ENCODE data around the gene ELL.

ELL gene

DNA sequence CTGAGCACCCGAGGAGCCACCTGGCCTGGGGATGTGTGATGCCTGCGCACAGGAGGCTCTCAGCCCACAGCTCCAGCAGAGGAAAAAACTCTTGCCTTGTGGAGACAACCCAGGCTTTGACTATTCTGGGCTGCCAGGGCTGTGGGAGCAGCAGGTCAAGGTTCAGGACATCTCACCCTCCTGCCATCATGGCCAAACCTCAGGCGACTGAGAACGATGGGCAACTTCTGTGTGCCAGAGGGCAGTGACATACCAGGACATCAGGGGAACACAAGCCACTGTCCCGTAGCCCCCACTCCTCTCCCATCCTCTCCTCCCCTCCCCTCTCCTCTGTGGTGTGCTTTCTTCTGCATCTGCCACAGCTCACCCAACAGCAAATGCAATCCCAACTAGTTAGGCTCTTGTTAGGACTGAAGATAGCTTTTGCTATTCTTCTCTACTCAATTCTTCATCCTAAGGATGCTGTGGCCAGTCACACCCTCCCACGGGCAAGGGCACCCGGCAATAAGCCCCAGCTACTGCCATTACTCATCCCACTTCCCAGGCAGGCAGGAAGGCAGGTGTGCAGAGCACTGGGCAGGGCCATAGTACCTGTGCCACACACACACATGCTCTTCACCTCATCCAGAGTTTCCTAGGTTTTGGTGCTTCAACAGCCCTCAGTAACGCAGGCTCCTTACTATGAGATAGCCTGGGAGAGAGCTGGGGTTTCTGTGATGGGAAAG is 16.8 kb downstream of the ELL start:
- no peaks in the 10 kb centered on the region for H3K27me3 ChIP-seq (ENCODE audit: control insufficient read depth in 1 of 2, insufficient read depth in 2 of 2, low read length in 2 of 2)
- H3K9me3 ChIP-seq (ENCODE audit: control insufficient read depth in 2 of 2, low read length in 2 of 2): no peaks in the 10 kb centered on the region
- no peaks in the 10 kb centered on the region for H3K36me3 ChIP-seq (ENCODE audit: control insufficient read depth in 2 of 2, insufficient read depth in 2 of 2, low read length in 2 of 2)
- peak overlapping the region in 1 of 2 donors; percentile 36 for H3K9ac ChIP-seq (ENCODE audit: low read length in 2 of 2)
- no peak overlapping the region for H3K4me3 ChIP-seq (ENCODE audit: low read length in 2 of 2)
- H3K27ac ChIP-seq (ENCODE audit: low read length): no peak overlapping the region
- H3K4me1 ChIP-seq (ENCODE audit: control insufficient read depth, insufficient read depth, low read length): peaks cover 91% of the 10 kb centered on the region

DNA sequence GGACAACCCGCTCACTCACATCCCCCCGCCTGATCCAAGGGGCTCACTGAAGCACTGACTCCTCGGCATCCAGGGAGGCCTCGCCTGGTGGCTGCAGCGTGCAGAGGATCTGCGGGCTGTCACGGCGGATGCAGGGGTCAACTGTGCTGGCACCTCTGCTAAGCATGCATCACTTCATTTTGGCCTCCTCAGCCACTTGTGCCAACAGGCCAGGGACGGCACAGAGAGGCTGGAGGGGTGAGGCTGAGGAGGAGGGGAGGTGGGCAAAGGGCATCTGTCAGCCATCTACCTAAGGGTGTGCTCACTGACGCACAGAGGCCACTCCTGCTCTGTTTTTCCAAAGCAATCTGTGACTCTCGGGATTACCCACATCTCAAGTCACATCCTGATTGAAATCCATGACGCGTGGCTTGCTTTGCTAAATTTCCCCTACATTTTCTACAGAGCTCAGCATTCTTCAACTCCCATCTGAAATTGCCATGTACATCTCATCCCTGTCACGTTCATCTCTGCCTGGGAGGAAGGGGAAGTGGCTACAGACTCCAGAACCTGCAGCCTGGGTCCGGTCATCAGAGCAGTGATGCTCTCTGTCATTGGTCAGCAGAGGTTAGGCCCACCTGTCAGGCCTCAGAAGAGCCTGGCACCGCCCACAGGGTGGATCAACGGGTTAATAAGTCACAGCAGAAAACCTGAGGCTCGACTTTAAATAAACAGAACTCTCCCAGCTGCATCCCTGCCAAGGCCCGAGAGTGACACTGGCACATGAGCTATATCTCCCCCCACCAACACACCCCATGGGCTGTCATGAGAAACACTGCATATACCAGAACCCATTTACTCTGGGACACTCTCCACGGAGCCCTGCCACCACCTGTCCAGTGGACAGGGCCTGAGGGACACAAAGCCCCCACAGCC is 17.6 kb downstream of the ELL start:
- H3K4me3 ChIP-seq (ENCODE audit: low read length in 2 of 2): peak overlapping the region in 1 of 2 donors; percentile 8
- H3K27ac ChIP-seq (ENCODE audit: low read length): no peak overlapping the region
- H3K27me3 ChIP-seq (ENCODE audit: control insufficient read depth in 1 of 2, insufficient read depth in 2 of 2, low read length in 2 of 2): no peaks in the 10 kb centered on the region
- peaks cover 89% of the 10 kb centered on the region for H3K4me1 ChIP-seq (ENCODE audit: control insufficient read depth, insufficient read depth, low read length)
- no peaks in the 10 kb centered on the region for H3K9me3 ChIP-seq (ENCODE audit: control insufficient read depth in 2 of 2, low read length in 2 of 2)
- no peaks in the 10 kb centered on the region for H3K36me3 ChIP-seq (ENCODE audit: control insufficient read depth in 2 of 2, insufficient read depth in 2 of 2, low read length in 2 of 2)
- H3K9ac ChIP-seq (ENCODE audit: low read length in 2 of 2): no peak overlapping the region

DNA sequence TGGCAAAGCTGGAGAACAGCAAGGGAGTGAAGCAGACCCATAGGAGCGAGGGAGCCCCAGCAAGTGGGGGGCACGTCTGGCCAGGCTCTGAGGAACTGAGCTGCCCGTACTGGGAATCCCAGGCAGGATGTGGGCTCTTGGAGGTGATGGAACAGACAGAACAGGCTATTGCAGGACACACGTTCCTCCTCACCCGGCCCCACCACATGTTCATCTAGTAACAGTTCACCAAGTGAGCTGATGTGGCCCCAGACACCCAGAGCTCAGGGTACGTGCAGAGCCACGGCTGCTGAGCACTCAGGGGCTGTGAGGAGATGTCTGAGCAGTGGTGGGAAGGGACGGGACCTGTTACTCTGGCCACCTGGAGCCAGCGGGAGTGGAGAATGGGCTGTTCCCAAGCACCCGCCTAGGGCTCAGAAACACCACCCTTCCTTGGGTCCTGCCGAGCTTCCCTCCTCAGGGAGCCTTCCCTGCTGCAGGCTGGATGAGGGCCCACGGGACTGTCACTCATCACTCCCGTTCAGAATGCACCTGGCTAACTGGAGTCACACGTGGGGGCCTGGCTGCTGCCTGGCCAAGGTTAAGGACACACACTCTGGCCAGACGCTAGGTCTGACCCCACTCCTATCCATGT is 18.4 kb downstream of the ELL start:
- Histone ChIP-seq H3K27me3 (ENCODE audit: control insufficient read depth in 1 of 2, insufficient read depth in 2 of 2, low read length in 2 of 2) (no peaks in the 10 kb centered on the region), H3K9me3 (ENCODE audit: control insufficient read depth in 2 of 2, low read length in 2 of 2) (no peaks in the 10 kb centered on the region), H3K27ac (ENCODE audit: low read length) (peak overlapping the region; percentile 49), H3K4me3 (ENCODE audit: low read length in 2 of 2) (no peak overlapping the region), H3K4me1 (ENCODE audit: control insufficient read depth, insufficient read depth, low read length) (peaks cover 90% of the 10 kb centered on the region), H3K36me3 (ENCODE audit: control insufficient read depth in 2 of 2, insufficient read depth in 2 of 2, low read length in 2 of 2) (no peaks in the 10 kb centered on the region), H3K9ac (ENCODE audit: low read length in 2 of 2) (no peak overlapping the region)

DNA sequence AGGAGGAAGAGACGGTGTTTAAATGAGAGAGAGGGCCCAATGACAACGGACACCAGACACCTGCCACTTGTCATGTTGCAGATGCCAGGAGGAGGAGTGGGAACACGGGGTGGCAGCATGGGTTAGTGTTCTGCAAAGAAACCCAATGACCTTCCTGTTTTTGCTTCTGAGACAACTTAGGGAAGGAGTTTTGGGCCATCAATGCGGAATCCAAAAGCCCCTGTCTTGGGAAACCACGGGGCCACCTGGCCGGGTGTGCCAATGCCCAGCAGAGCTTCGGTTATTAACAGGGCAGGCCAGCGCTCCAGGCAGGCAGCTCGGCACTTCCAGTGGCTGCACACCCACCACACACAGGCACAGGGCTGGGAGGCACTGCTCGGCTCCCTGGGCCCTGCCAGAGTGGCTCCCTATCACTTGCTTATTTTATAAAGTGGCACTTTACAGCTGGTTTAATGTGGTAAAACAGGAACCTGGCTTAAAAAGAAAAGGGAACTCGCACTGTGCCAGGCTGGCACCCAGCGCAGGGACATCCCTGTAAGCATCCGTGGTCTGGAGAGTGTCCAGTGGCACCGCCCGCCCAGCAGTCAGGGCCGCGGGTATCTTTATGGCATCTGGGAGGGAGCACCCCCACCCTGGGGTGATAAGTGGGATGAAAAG is 19.1 kb downstream of the ELL start:
- Histone ChIP-seq H3K27ac (ENCODE audit: low read length) (peak overlapping the region; percentile 49), H3K4me3 (ENCODE audit: low read length in 2 of 2) (no peak overlapping the region), H3K9ac (ENCODE audit: low read length in 2 of 2) (peak overlapping the region in 1 of 2 donors; percentile 47), H3K27me3 (ENCODE audit: control insufficient read depth in 1 of 2, insufficient read depth in 2 of 2, low read length in 2 of 2) (no peaks in the 10 kb centered on the region), H3K9me3 (ENCODE audit: control insufficient read depth in 2 of 2, low read length in 2 of 2) (no peaks in the 10 kb centered on the region), H3K36me3 (ENCODE audit: control insufficient read depth in 2 of 2, insufficient read depth in 2 of 2, low read length in 2 of 2) (no peaks in the 10 kb centered on the region), H3K4me1 (ENCODE audit: control insufficient read depth, insufficient read depth, low read length) (peaks cover 91% of the 10 kb centered on the region)

DNA sequence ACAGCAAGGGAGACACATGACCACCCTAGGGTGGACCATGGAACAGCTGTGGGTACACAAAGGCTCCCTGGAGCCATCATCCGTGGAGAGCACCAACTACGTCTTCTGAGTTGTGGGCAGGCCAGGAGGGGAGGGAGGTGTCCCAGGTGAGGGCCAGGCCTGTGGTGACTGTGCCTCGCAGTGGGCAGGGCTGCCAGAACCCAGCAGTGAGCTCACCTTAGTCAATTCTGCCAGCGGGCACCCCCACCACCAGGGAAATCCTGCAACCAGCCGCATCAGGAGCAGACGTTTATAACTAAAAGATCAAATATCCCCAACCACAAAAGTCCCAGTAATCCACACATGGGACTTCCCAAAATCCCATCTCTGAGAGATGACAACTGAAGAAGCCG is 19.6 kb downstream of the ELL start:
- Histone ChIP-seq H3K9ac (ENCODE audit: low read length in 2 of 2) (peak overlapping the region in 1 of 2 donors; percentile 47), H3K36me3 (ENCODE audit: control insufficient read depth in 2 of 2, insufficient read depth in 2 of 2, low read length in 2 of 2) (no peaks in the 10 kb centered on the region), H3K27me3 (ENCODE audit: control insufficient read depth in 1 of 2, insufficient read depth in 2 of 2, low read length in 2 of 2) (no peaks in the 10 kb centered on the region), H3K27ac (ENCODE audit: low read length) (peak overlapping the region; percentile 41), H3K9me3 (ENCODE audit: control insufficient read depth in 2 of 2, low read length in 2 of 2) (no peaks in the 10 kb centered on the region), H3K4me3 (ENCODE audit: low read length in 2 of 2) (peak overlapping the region in 1 of 2 donors; percentile 29), H3K4me1 (ENCODE audit: control insufficient read depth, insufficient read depth, low read length) (peaks cover 85% of the 10 kb centered on the region)

DNA sequence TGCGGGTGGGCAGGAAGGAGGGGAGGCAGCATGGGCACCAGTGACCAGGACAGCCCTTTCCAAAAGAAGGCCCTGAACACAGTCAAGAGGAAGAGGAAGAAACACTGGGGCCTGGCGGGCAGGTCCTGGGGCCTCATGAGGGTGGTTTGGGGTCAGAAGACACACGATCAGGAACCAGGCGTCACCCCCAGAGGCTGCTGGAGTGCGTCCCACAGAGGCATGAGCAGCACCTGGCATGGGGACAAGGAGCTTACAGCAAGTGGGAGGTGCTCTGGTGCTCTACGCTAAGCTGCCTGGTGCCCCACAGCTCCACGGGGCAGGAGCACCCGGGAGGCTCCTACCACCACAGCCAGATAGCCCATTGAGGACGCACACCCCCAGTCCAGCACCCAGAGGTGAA is 20.0 kb downstream of the ELL start:
- H3K9ac ChIP-seq (ENCODE audit: low read length in 2 of 2): no peak overlapping the region
- peak overlapping the region; percentile 41 for H3K27ac ChIP-seq (ENCODE audit: low read length)
- peak overlapping the region in 1 of 2 donors; percentile 29 for H3K4me3 ChIP-seq (ENCODE audit: low read length in 2 of 2)
- no peaks in the 10 kb centered on the region for H3K36me3 ChIP-seq (ENCODE audit: control insufficient read depth in 2 of 2, insufficient read depth in 2 of 2, low read length in 2 of 2)
- H3K4me1 ChIP-seq (ENCODE audit: control insufficient read depth, insufficient read depth, low read length): peaks cover 81% of the 10 kb centered on the region
- H3K9me3 ChIP-seq (ENCODE audit: control insufficient read depth in 2 of 2, low read length in 2 of 2): no peaks in the 10 kb centered on the region
- no peaks in the 10 kb centered on the region for H3K27me3 ChIP-seq (ENCODE audit: control insufficient read depth in 1 of 2, insufficient read depth in 2 of 2, low read length in 2 of 2)

DNA sequence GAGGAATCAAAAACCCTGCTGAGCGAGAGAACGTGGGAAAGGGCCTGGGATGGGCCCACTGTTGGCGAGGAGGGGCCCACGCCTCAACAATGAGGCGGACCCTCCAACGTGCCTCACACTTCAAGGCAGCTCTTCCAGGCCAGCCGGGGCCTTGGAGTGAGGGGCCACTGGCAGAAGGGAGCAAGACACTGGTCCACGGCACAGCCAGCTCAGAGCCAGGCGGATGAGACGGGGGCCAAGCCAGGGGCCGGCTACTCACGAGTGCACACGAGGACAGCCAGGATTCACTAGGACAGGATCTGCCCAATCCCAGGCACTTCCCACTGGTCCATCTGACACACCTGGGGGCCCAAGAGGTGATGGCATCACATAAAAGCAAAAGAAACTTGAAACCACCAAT is 20.5 kb downstream of the ELL start:
- Histone ChIP-seq H3K4me3 (ENCODE audit: low read length in 2 of 2) (no peak overlapping the region), H3K27me3 (ENCODE audit: control insufficient read depth in 1 of 2, insufficient read depth in 2 of 2, low read length in 2 of 2) (no peaks in the 10 kb centered on the region), H3K36me3 (ENCODE audit: control insufficient read depth in 2 of 2, insufficient read depth in 2 of 2, low read length in 2 of 2) (no peaks in the 10 kb centered on the region), H3K4me1 (ENCODE audit: control insufficient read depth, insufficient read depth, low read length) (peaks cover 81% of the 10 kb centered on the region), H3K9me3 (ENCODE audit: control insufficient read depth in 2 of 2, low read length in 2 of 2) (no peaks in the 10 kb centered on the region), H3K9ac (ENCODE audit: low read length in 2 of 2) (no peak overlapping the region), H3K27ac (ENCODE audit: low read length) (peak overlapping the region; percentile 37)

DNA sequence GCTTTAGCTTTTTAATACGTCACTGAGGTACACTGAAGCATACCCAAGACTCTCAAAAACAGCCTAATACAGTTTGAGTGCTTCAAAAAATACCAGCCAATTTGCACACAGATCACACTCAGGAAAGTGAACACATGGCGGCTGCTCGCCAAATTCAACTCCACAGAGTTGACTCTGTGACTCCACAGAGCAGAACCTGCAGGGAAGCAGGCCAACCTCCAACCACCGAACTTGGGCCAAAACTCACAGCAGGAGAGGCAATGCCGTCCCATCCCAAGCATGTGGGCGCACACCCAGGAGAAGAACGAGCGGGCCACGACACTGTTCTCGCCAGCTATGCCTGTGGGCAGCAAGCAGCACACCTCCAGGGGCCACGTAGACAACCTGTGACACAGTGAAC is 21.1 kb downstream of the ELL start:
- Histone ChIP-seq H3K36me3 (ENCODE audit: control insufficient read depth in 2 of 2, insufficient read depth in 2 of 2, low read length in 2 of 2) (no peaks in the 10 kb centered on the region), H3K9me3 (ENCODE audit: control insufficient read depth in 2 of 2, low read length in 2 of 2) (no peaks in the 10 kb centered on the region), H3K27ac (ENCODE audit: low read length) (peak overlapping the region; percentile 37), H3K27me3 (ENCODE audit: control insufficient read depth in 1 of 2, insufficient read depth in 2 of 2, low read length in 2 of 2) (no peaks in the 10 kb centered on the region), H3K4me1 (ENCODE audit: control insufficient read depth, insufficient read depth, low read length) (peaks cover 81% of the 10 kb centered on the region), H3K4me3 (ENCODE audit: low read length in 2 of 2) (no peak overlapping the region), H3K9ac (ENCODE audit: low read length in 2 of 2) (no peak overlapping the region)

DNA sequence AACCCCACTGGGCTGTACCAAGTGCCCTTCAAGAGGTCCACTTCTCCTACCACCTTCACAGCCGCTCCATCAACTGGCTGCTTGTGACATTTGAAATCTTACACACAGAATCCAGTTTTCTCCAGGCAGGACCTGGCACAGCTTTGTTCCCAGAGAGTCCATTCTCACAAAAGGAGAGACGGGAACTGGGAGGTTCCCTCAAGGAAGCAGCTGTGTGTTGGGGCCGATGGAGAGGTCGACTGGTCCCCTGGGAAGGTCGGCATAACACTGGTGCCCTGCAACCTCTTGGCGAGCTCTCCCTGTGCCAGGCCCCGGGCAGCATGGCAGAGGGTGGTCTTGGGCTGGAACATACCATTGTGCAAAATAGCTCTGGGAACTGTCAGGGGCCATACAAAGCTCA is 21.5 kb downstream of the ELL start:
- Histone ChIP-seq H3K4me1 (ENCODE audit: control insufficient read depth, insufficient read depth, low read length) (peaks cover 78% of the 10 kb centered on the region), H3K36me3 (ENCODE audit: control insufficient read depth in 2 of 2, insufficient read depth in 2 of 2, low read length in 2 of 2) (no peaks in the 10 kb centered on the region), H3K27me3 (ENCODE audit: control insufficient read depth in 1 of 2, insufficient read depth in 2 of 2, low read length in 2 of 2) (no peaks in the 10 kb centered on the region), H3K4me3 (ENCODE audit: low read length in 2 of 2) (no peak overlapping the region), H3K9ac (ENCODE audit: low read length in 2 of 2) (no peak overlapping the region), H3K9me3 (ENCODE audit: control insufficient read depth in 2 of 2, low read length in 2 of 2) (no peaks in the 10 kb centered on the region), H3K27ac (ENCODE audit: low read length) (peak overlapping the region; percentile 37)

DNA sequence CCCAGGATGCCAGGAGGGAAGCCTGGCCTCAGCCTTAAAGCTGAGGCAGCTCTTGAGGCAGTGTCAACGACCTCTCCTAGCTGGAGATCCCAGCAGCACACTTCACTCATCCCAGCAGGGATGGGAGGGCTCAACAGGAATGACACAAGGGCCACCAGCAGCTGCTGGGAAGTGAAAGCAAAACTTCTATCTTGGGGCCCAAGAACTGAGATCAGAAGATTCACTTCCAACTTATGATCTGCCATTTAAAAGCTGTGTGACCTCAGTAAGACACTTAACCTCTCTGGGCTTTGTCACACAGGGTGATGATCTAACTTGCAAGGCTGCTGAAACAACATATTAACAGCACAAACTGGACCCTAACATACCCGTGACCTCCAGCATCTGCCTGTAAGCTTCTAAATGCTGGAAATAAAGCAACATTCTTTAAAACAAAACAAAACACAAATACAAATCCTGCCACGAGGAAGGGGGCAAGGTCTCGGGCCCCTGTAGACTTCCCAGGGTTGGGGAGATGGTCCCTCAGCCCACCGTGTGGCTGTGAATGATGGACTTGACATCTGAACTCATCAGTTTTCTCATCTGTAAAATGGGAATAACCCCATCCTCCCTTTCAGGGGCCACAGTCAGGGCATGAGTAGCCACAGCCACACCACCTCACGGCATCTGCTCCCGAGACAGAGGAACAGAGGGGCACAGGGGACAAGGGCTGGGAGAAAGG is 22.7 kb downstream of the ELL start:
- no peak overlapping the region for H3K27ac ChIP-seq (ENCODE audit: low read length)
- peaks cover 67% of the 10 kb centered on the region for H3K4me1 ChIP-seq (ENCODE audit: control insufficient read depth, insufficient read depth, low read length)

More for the DNA sequence above, 22.7 kb downstream of the ELL start:
- Histone ChIP-seq H3K9me3 (ENCODE audit: control insufficient read depth in 2 of 2, low read length in 2 of 2) (no peaks in the 10 kb centered on the region), H3K36me3 (ENCODE audit: control insufficient read depth in 2 of 2, insufficient read depth in 2 of 2, low read length in 2 of 2) (no peaks in the 10 kb centered on the region), H3K4me3 (ENCODE audit: low read length in 2 of 2) (no peak overlapping the region), H3K9ac (ENCODE audit: low read length in 2 of 2) (no peak overlapping the region), H3K27me3 (ENCODE audit: control insufficient read depth in 1 of 2, insufficient read depth in 2 of 2, low read length in 2 of 2) (no peaks in the 10 kb centered on the region)
